Thoracic aorta (tissue), 2 donors: ENCODE measurements around the gene PFKP. TPM values are rescaled to one million over a fixed set of nuclear protein-coding genes. Genes with fewer than 3 reads are reported as not detected.

ENCODE experiments used
- ATAC-seq: fragments of 150-250 bp; one replicate; pipeline ENCODE4 v1.8.0; 2017; ENCODE audit warnings: low read depth; ENCODE audit not compliant: insufficient number of reproducible peaks, low FRiP score
- DNase-seq: peaks from one replicate; pipeline ENCODE4 v3.0.0-alpha.2; 2020; ENCODE audit warnings: low spot score
- H3K27ac ChIP-seq, 2 donors: fragments of 200-600 bp; sonication (generic); 1 replicate in 1 of 2; 2 replicates in 1 of 2; pipeline ENCODE4 v1.5.1; 2016; ENCODE audit warnings: mild to moderate bottlenecking in 2 of 2, moderate library complexity in 2 of 2
- H3K27me3 ChIP-seq: fragments of 200-600 bp; sonication (generic); replicated peaks from 2 replicates; pipeline ENCODE4 v1.6.0; 2016; ENCODE audit warnings: mild to moderate bottlenecking; ENCODE audit not compliant: insufficient read depth
- H3K36me3 ChIP-seq: fragments of 200-600 bp; sonication (generic); one replicate; pipeline ENCODE4 v1.5.1; 2016
- H3K4me1 ChIP-seq, 2 donors: fragments of 200-600 bp; sonication (generic); 1 replicate in 1 of 2; 2 replicates in 1 of 2; pipeline versions ENCODE4 v1.5.1 to v1.6.0; 2016; ENCODE audit warnings: low read depth in 2 of 2, mild to moderate bottlenecking in 1 of 2; ENCODE audit not compliant: control insufficient read depth in 1 of 2
- H3K4me3 ChIP-seq: fragments of 200-600 bp; sonication (generic); 2 replicates; pipeline ENCODE4 v1.5.1; 2016; ENCODE audit warnings: mild to moderate bottlenecking
- H3K9me3 ChIP-seq: fragments of 200-600 bp; sonication (generic); 2 replicates; pipeline ENCODE4 v1.5.1; 2016
- CTCF ChIP-seq: fragments of 200-600 bp; sonication (generic); IDR thresholded peaks from one replicate; pipeline ENCODE4 v1.5.1; 2019; ENCODE audit warnings: antibody characterized with exemption
- total RNA-seq, 2 donors: library from RNA; depleted of rRNA; stranded (reverse); fragments of >200 nt; gene quantifications; one replicate each; pipeline versions ENCODE4 v1.1.0 to v1.2.3, GENCODE V29; 2016

Gene PFKP
- total RNA-seq, 2 donors from 2014 or later, result 91.4 to 153 TPM

- no peak for TF ChIP-seq CTCF
- ATAC-seq (no peak), DNase-seq (no peak)
- no peak overlapping the region for H3K27ac ChIP-seq
- H3K36me3 ChIP-seq, result no peaks in the 10 kb centered on the region
- H3K4me1 ChIP-seq, result no peaks in the 10 kb centered on the region
- no peaks in the 10 kb centered on the region for H3K27me3 ChIP-seq
- no peaks in the 10 kb centered on the region for H3K9me3 ChIP-seq
- H3K4me3 ChIP-seq, result no peak overlapping the region
Observed at GRCh38 chr10:3031490-3031889, 35.9 kb upstream of the PFKP start.

GRCh38 chr10:3033925-3034324, 33.4 kb upstream of the PFKP start:
- no peak overlapping the region for H3K27ac ChIP-seq
- no peak for TF ChIP-seq CTCF
- DNase-seq (no peak), ATAC-seq (no peak)
- no peak overlapping the region for H3K4me3 ChIP-seq
- H3K9me3 ChIP-seq, result no peaks in the 10 kb centered on the region
- no peaks in the 10 kb centered on the region for H3K36me3 ChIP-seq
- H3K4me1 ChIP-seq, result no peaks in the 10 kb centered on the region
- no peaks in the 10 kb centered on the region for H3K27me3 ChIP-seq

GRCh38 chr10:3034616-3035015, 32.7 kb upstream of the PFKP start:
- no peak overlapping the region for H3K4me3 ChIP-seq
- no peaks in the 10 kb centered on the region for H3K36me3 ChIP-seq
- no peaks in the 10 kb centered on the region for H3K9me3 ChIP-seq
- DNase-seq (no peak), ATAC-seq (no peak)
- no peak for TF ChIP-seq CTCF
- no peak overlapping the region for H3K27ac ChIP-seq
- H3K4me1 ChIP-seq, result no peaks in the 10 kb centered on the region
- no peaks in the 10 kb centered on the region for H3K27me3 ChIP-seq

- no peak overlapping the region for H3K4me3 ChIP-seq
- no peak overlapping the region for H3K27ac ChIP-seq
- H3K4me1 ChIP-seq, result no peaks in the 10 kb centered on the region
- no peaks in the 10 kb centered on the region for H3K9me3 ChIP-seq
- H3K27me3 ChIP-seq, result no peaks in the 10 kb centered on the region
- no peaks in the 10 kb centered on the region for H3K36me3 ChIP-seq
- no peak for DNase-seq
- no peak for ATAC-seq
- no peak for TF ChIP-seq CTCF
Observed at GRCh38 chr10:3036155-3037021, 31.0 kb upstream of the PFKP start.

- Histone ChIP-seq H3K4me1 (no peaks in the 10 kb centered on the region), H3K4me3 (no peak overlapping the region), H3K27me3 (no peaks in the 10 kb centered on the region), H3K9me3 (no peaks in the 10 kb centered on the region), H3K36me3 (no peaks in the 10 kb centered on the region), H3K27ac (no peak overlapping the region)
- no peak for TF ChIP-seq CTCF
- no peak for ATAC-seq
- DNase-seq, result no peak
Observed at GRCh38 chr10:3037182-3037581, 30.2 kb upstream of the PFKP start.
